Mesendoderm (in vitro differentiated cells): Measurements from ENCODE around the gene ECT2.
A peak's percentile ranks its signal among the peaks of the same experiment; 100 is the strongest.
"Not testable (repeated sequence)": the region's sequence is repeated elsewhere in the genome, so short reads cannot be mapped to it uniquely, and the experiment has no call there.

Experiments
- DNase-seq: peaks from one replicate; pipeline ENCODE4 v3.0.0; 2013
- H2AK5ac ChIP-seq: 2 replicates; pipeline ENCODE4 v1.6.1; 2013; ENCODE audit warnings: low read length, inconsistent platforms
- H2BK120ac ChIP-seq: 2 replicates; pipeline ENCODE4 v1.6.1; 2013; ENCODE audit warnings: low read depth, mild to moderate bottlenecking, low read length, moderate library complexity, mixed read lengths
- H2BK15ac ChIP-seq: replicated peaks from 2 replicates; pipeline ENCODE4 v1.6.1; 2013; ENCODE audit warnings: low read depth, mild to moderate bottlenecking, moderate library complexity
- H2BK5ac ChIP-seq: 2 replicates; pipeline ENCODE4 v1.6.1; 2013; ENCODE audit warnings: low read length, inconsistent platforms
- H3K18ac ChIP-seq: 2 replicates; pipeline ENCODE4 v1.6.1; 2013; ENCODE audit warnings: mild to moderate bottlenecking, low read length, mixed read lengths
- H3K23ac ChIP-seq: one replicate; pipeline ENCODE4 v1.6.1; 2013; ENCODE audit warnings: low read length
- H3K27ac ChIP-seq: 2 replicates; pipeline ENCODE4 v1.5.1; 2013; ENCODE audit warnings: low read depth, mild to moderate bottlenecking, inconsistent platforms, low read length, moderate library complexity
- H3K27me3 ChIP-seq: 2 replicates; pipeline ENCODE4 v1.6.1; 2013; ENCODE audit warnings: low read length, control low read depth, mild to moderate bottlenecking, inconsistent platforms; ENCODE audit not compliant: insufficient read depth, poor library complexity
- H3K36me3 ChIP-seq: 2 replicates; pipeline ENCODE4 v1.6.1; 2013; ENCODE audit warnings: low read length, inconsistent platforms; ENCODE audit not compliant: control insufficient read depth, insufficient read depth
- H3K4ac ChIP-seq: one replicate; pipeline ENCODE4 v1.6.1; 2013; ENCODE audit warnings: low read depth, mild to moderate bottlenecking, low read length, moderate library complexity
- H3K4me1 ChIP-seq: 2 replicates; pipeline ENCODE4 v1.6.1; 2013; ENCODE audit warnings: low read depth, low read length, inconsistent platforms; ENCODE audit not compliant: control insufficient read depth
- H3K4me2 ChIP-seq: 2 replicates; pipeline ENCODE4 v1.6.1; 2013; ENCODE audit warnings: low read length
- H3K4me3 ChIP-seq: 2 replicates; pipeline ENCODE4 v1.5.1; 2013; ENCODE audit warnings: mild to moderate bottlenecking, low read length
- H3K56ac ChIP-seq: one replicate; pipeline ENCODE4 v1.6.1; 2013; ENCODE audit warnings: low read length
- H3K79me1 ChIP-seq: 2 replicates; pipeline ENCODE4 v1.6.1; 2013; ENCODE audit warnings: low read length, inconsistent platforms
- H3K79me2 ChIP-seq: 2 replicates; pipeline ENCODE4 v1.6.1; 2013; ENCODE audit warnings: mild to moderate bottlenecking, low read length; ENCODE audit not compliant: control insufficient read depth, insufficient read depth
- H3K9ac ChIP-seq: 2 replicates; pipeline ENCODE4 v1.6.1; 2013; ENCODE audit warnings: low read length, inconsistent platforms
- H4K5ac ChIP-seq: one replicate; pipeline ENCODE4 v1.6.1; 2013; ENCODE audit warnings: low read length
- H4K8ac ChIP-seq: one replicate; pipeline ENCODE4 v1.6.1; 2013; ENCODE audit warnings: low read depth, mild to moderate bottlenecking, control low read depth, low read length, moderate library complexity
- WGBS: extraction: QIAGEN DNeasy Blood & Tissue Kit; methylation state at CpG from one replicate; pipeline ENCODE4 v1.1.7; 2013; ENCODE audit warnings: low lambda C conversion rate, missing lambda C conversion rate; ENCODE audit not compliant: insufficient coverage; ENCODE audit errors: extremely low coverage; 5-methylcytosine and 5-hydroxymethylcytosine counted together

ECT2 gene

DNA sequence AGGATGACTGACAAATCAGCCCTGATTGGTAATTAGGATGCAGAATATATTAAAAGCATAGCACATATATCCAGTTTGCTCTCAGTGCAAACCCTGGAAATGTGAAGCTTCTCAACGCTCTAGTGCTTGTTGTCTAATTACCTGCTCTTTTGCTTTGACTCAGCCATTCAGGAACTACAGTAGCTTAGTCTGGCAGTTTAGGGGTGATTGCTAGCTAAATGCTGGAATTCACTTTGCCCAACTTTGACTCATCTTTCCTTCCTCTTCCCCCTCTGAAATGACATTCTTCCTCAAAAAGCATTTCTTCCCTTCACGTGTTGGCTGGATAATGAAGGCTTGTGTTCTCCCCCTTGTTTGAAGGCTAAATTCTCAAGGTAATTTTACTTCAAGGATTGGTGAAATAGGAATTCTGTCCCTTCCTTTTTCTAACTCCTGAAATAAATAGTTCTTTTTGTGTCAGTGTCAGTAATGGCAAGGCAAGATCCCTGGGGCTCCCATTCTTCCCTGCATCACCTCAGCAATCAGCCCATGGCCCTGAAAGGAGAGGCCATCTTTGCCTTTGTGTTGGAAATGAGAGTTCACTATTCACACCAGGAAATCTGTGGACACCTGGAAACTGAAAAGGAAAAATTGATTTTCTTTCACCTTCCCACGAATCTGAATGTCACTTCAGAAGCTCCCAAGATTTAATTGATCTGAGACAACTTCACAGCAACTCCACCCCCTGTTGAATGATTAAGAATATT, 103.6 kb downstream of the ECT2 start:
- H3K27me3 ChIP-seq: no peaks in the 10 kb centered on the region
- H2AK5ac ChIP-seq: no peak overlapping the region
- no peak overlapping the region for H2BK5ac ChIP-seq
- no peak for DNase-seq
- no peak overlapping the region for H2BK120ac ChIP-seq
- no peak overlapping the region for H3K4me2 ChIP-seq
- H3K56ac ChIP-seq: no peak overlapping the region
- H3K27ac ChIP-seq: no peak overlapping the region
- H3K79me1 ChIP-seq: no peaks in the 10 kb centered on the region
- H4K8ac ChIP-seq: no peak overlapping the region
- H3K4me1 ChIP-seq: no peaks in the 10 kb centered on the region
- H3K23ac ChIP-seq: no peak overlapping the region
- H3K18ac ChIP-seq: no peak overlapping the region
- no CpG with 5 or more reads among the region's 3 CpGs for WGBS
- no peak overlapping the region for H4K5ac ChIP-seq
- no peaks in the 10 kb centered on the region for H3K79me2 ChIP-seq
- no peak overlapping the region for H2BK15ac ChIP-seq
- no peaks in the 10 kb centered on the region for H3K36me3 ChIP-seq
- no peak overlapping the region for H3K4me3 ChIP-seq
- H3K4ac ChIP-seq: no peak overlapping the region
- no peak overlapping the region for H3K9ac ChIP-seq

DNA sequence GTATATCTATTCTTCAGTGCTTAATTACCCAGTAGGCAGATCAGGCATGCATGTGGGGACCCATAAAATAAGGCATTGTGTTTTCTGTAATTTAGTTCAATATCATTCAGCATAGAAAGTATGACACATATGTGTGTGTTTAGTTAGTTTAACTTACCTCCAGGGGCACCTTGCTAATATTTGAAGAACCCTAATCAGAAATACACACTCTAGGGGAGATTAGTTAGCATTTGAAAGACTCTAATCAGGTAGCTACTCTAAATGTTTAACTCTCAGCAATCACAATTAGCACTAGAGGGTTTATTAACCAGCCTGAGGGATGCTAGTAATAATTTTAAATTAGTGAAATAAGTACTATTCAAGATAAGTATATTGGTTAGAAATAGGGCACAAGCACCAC, 104.5 kb downstream of the ECT2 start:
- no peak overlapping the region for H3K23ac ChIP-seq
- no peak overlapping the region for H3K4me2 ChIP-seq
- no peak overlapping the region for H3K9ac ChIP-seq
- H4K5ac ChIP-seq: no peak overlapping the region
- H3K4ac ChIP-seq: no peak overlapping the region
- no peak overlapping the region for H2BK5ac ChIP-seq
- no peaks in the 10 kb centered on the region for H3K27me3 ChIP-seq
- H4K8ac ChIP-seq: no peak overlapping the region
- no peak overlapping the region for H2AK5ac ChIP-seq
- no peak overlapping the region for H3K27ac ChIP-seq
- no peaks in the 10 kb centered on the region for H3K36me3 ChIP-seq
- no peaks in the 10 kb centered on the region for H3K79me1 ChIP-seq
- H3K56ac ChIP-seq: no peak overlapping the region
- H2BK120ac ChIP-seq: no peak overlapping the region
- H3K18ac ChIP-seq: no peak overlapping the region
- H3K4me3 ChIP-seq: no peak overlapping the region
- no peaks in the 10 kb centered on the region for H3K4me1 ChIP-seq
- H2BK15ac ChIP-seq: no peak overlapping the region
- no peak for DNase-seq
- H3K79me2 ChIP-seq: no peaks in the 10 kb centered on the region

DNA sequence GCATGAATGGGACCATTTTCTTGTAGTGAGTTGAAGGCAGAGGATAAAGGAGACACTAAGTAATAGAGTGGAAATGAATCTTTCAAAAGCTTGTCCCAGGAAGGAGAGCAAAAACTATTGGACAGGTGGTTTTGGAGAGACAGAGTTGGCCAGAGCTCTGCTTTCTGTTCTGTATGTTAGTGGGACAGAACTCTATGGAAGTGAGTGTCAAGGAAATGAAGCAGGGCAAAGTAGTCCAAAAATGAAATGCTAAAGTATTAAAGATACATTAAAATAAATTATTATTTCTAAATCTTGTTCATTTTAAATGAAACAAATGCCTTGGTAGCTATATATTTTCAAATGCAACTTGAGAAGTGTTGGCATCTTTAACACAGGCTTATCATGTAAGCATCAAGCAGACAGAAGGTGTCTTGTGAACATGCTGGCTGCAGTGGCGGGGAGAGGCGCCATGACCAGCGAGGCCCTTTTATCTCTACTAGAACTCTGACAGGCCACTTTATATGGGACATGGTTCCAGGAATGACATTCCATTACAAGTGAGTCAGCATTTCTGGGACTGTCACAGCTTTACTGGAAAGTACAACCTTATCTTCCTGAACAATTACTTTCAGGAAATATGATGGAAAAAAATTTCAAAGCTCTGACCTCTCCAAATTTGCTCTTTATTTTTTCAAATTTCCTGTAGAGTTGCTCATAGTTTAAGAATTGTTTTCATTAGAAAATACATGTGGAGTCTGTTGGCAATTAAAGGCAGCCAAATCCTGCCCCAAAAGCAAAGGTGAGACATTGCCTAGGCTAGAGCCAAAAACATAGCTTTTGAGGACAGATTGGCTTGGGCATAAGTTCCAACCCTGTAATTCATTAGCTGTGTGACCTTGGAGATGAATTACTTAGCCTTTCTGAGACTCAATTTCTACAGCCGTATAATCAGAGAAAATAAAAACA, 106.5 kb downstream of the ECT2 start:
- no peak overlapping the region for H3K27ac ChIP-seq
- no peaks in the 10 kb centered on the region for H3K79me2 ChIP-seq
- WGBS: no CpG with 5 or more reads among the region's 4 CpGs
- H3K4me2 ChIP-seq: no peak overlapping the region
- H3K23ac ChIP-seq: no peak overlapping the region
- no peak overlapping the region for H4K8ac ChIP-seq
- peak; percentile 42 for DNase-seq
- H2BK120ac ChIP-seq: no peak overlapping the region
- no peak overlapping the region for H3K9ac ChIP-seq
- H3K79me1 ChIP-seq: no peaks in the 10 kb centered on the region
- H3K18ac ChIP-seq: no peak overlapping the region
- H3K36me3 ChIP-seq: no peaks in the 10 kb centered on the region
- no peak overlapping the region for H2BK5ac ChIP-seq
- no peak overlapping the region for H4K5ac ChIP-seq
- H2BK15ac ChIP-seq: no peak overlapping the region
- H3K27me3 ChIP-seq: no peaks in the 10 kb centered on the region
- no peak overlapping the region for H3K4me3 ChIP-seq
- no peaks in the 10 kb centered on the region for H3K4me1 ChIP-seq
- no peak overlapping the region for H2AK5ac ChIP-seq
- H3K56ac ChIP-seq: no peak overlapping the region
- H3K4ac ChIP-seq: no peak overlapping the region

DNA sequence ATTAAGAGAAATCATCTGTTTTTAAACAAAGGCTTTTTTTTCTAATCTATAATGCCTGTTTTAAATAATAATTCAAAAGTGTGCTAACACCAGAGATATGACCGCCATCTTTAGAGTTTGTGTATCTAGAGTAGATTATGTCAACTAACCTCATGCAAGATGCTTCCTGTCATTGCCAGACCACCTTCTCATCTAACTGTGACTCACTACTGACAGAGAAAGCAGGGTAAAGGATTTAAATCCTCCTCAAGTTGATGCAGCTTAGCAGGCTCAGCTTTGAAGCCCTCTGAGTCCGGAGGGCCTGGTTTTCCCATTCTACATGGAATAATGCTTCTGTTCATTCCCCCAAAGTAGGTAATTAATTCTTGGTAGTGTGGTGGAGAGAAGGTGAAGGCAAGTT, 108.5 kb downstream of the ECT2 start:
- no peaks in the 10 kb centered on the region for H3K27me3 ChIP-seq
- no peak overlapping the region for H3K9ac ChIP-seq
- no peaks in the 10 kb centered on the region for H3K79me1 ChIP-seq
- no CpG with 5 or more reads among the region's 2 CpGs for WGBS
- no peaks in the 10 kb centered on the region for H3K79me2 ChIP-seq
- no peak overlapping the region for H2BK15ac ChIP-seq
- no peak overlapping the region for H3K4me3 ChIP-seq
- H4K5ac ChIP-seq: no peak overlapping the region
- H3K18ac ChIP-seq: no peak overlapping the region
- no peak overlapping the region for H4K8ac ChIP-seq
- H3K23ac ChIP-seq: no peak overlapping the region
- no peaks in the 10 kb centered on the region for H3K4me1 ChIP-seq
- H2AK5ac ChIP-seq: no peak overlapping the region
- no peak overlapping the region for H3K4me2 ChIP-seq
- no peak overlapping the region for H2BK120ac ChIP-seq
- no peak overlapping the region for H3K4ac ChIP-seq
- H3K27ac ChIP-seq: no peak overlapping the region
- H3K36me3 ChIP-seq: no peaks in the 10 kb centered on the region
- H2BK5ac ChIP-seq: no peak overlapping the region
- H3K56ac ChIP-seq: no peak overlapping the region
- no peak for DNase-seq

GRCh38 chr3:172866726-172867350, 116.3 kb downstream of the ECT2 start:
- not testable (repeated sequence) for H3K79me2 ChIP-seq, H4K8ac ChIP-seq, H3K4ac ChIP-seq, H2AK5ac ChIP-seq, H3K23ac ChIP-seq, H2BK5ac ChIP-seq, H3K4me3 ChIP-seq, H3K56ac ChIP-seq, H3K27ac ChIP-seq, H3K4me1 ChIP-seq, H3K4me2 ChIP-seq, DNase-seq, H3K18ac ChIP-seq, H2BK15ac ChIP-seq, H3K36me3 ChIP-seq, H3K9ac ChIP-seq, H3K27me3 ChIP-seq, H4K5ac ChIP-seq, H2BK120ac ChIP-seq, H3K79me1 ChIP-seq
- no CpG with 5 or more reads among the region's 38 CpGs for WGBS
